ENCODE results near the gene LIN54.
"Not testable (repeated sequence)": the region's sequence is repeated elsewhere in the genome, so short reads cannot be mapped to it uniquely, and the experiment has no call there.

LIN54 gene

DNA sequence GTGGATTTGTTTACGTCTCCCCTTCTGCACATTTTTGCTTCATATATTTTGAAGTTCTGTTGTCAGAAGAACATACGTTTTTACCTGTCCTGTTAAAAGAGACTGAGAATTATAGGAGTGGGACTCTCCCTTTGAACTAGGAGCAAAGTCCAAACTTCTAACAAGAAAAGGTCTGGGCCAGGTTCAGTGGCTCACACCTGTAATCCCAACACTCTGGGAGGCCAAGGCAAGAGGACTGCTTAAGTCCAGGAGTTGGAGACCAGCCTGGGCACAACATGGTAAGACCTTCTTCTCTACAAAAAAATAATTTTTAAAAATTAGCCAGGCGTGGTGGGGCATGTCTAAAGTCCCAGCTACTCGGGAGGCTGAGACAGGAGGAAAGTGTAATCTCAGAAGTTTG is 15.8 kb downstream of the LIN54 start:
- peaks cover 24% of the 10 kb centered on the region for H3K36me3 ChIP-seq
- no peak overlapping the region for H3K9ac ChIP-seq
- H3K27me3 ChIP-seq = no peaks in the 10 kb centered on the region
- no peak for TF ChIP-seq Cebpa-rat (IDR thresholded peaks at IDR 0.05)
- no peak overlapping the region for H3K27ac ChIP-seq
- H3K4me2 ChIP-seq = no peak overlapping the region
- H3K4me1 ChIP-seq = peaks cover 10% of the 10 kb centered on the region
- H3K9me3 ChIP-seq = no peaks in the 10 kb centered on the region
- H4K20me1 ChIP-seq = peaks cover 23% of the 10 kb centered on the region; the same call in 1 of the 2 replicates
- H3K4me3 ChIP-seq = no peak overlapping the region

DNA sequence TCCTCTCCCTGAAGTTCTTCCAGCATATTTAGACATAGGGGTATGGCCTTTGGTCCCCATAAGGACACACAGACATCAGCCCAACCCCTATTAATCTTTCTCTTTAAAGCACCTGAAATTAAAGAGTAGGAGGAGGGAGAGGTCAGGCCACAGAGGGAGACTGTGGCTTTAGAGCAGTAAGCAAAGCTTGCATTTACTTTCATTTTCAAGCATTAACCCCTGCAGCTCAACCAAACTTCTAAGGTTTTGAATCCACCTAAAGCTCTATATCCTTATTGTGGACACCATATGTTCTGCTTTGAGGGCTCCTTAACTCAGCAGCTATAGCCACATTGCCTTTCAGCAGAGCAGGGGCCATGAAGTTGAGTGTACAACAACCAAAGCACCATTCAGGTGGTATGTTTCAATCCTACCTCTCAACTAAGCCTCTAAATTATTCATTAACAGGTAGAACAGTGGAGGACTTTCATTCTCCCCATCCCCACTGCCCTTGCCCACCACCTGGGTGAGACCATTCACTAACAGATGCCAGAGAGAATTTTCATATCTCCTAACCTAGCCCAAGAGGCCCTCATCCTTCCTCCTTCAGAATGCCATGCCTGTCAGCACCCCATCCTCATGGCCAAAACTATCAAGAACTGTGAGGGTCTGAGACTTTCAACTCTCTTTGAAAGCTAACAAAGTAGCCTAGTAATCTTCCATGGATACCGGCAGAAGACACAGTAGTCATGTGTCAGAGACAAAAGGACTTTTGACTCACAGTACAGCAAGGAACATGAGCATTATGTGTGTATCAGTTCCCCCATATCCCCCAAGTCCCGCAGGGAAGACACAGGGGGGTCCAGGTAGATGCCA is 20.8 kb downstream of the LIN54 start:
- H3K27ac ChIP-seq = peak overlapping the region; percentile 33; the same call in 1 of the 2 replicates
- H3K9ac ChIP-seq = no peak overlapping the region
- H3K27me3 ChIP-seq = no peaks in the 10 kb centered on the region
- H3K4me1 ChIP-seq = peaks cover 11% of the 10 kb centered on the region
- no peak overlapping the region for H3K4me3 ChIP-seq
- no peak for TF ChIP-seq Cebpa-rat (IDR thresholded peaks at IDR 0.05)
- no peaks in the 10 kb centered on the region; the same call in 1 of the 2 replicates for H3K9me3 ChIP-seq
- peaks cover 15% of the 10 kb centered on the region; the same call in 1 of the 2 replicates for H4K20me1 ChIP-seq
- peak overlapping the region; percentile 39 for H3K4me2 ChIP-seq
- H3K36me3 ChIP-seq = peaks cover 30% of the 10 kb centered on the region; the same call in 1 of the 2 replicates

- no peaks in the 10 kb centered on the region for H3K27me3 ChIP-seq
- H3K4me3 ChIP-seq = no peak overlapping the region
- no peak for TF ChIP-seq Cebpa-rat (IDR thresholded peaks at IDR 0.05)
- peaks cover 15% of the 10 kb centered on the region; the same call in 1 of the 2 replicates for H4K20me1 ChIP-seq
- H3K4me2 ChIP-seq = no peak overlapping the region
- H3K9ac ChIP-seq = no peak overlapping the region
- H3K27ac ChIP-seq = no peak overlapping the region
- H3K36me3 ChIP-seq = peaks cover 37% of the 10 kb centered on the region
- peaks cover 11% of the 10 kb centered on the region for H3K4me1 ChIP-seq
- H3K9me3 ChIP-seq = no peaks in the 10 kb centered on the region; the same call in 1 of the 2 replicates
These were observed 22.2 kb downstream of the LIN54 start for GRCh38 chr4:82988323-82988832.

- peaks cover 15% of the 10 kb centered on the region; the same call in 1 of the 2 replicates for H4K20me1 ChIP-seq
- H3K4me3 ChIP-seq, H3K4me2 ChIP-seq, H3K9me3 ChIP-seq, H3K27ac ChIP-seq, H3K27me3 ChIP-seq, H3K9ac ChIP-seq: not testable (repeated sequence)
- H3K4me1 ChIP-seq = peaks cover 11% of the 10 kb centered on the region
- peaks cover 43% of the 10 kb centered on the region for H3K36me3 ChIP-seq
These were observed 23.1 kb downstream of the LIN54 start for GRCh38 chr4:82987519-82987918.

GRCh38 chr4:82984459-82984858 is 26.2 kb downstream of the LIN54 start:
- H3K9me3 ChIP-seq = no peaks in the 10 kb centered on the region; the same call in 1 of the 2 replicates
- H4K20me1 ChIP-seq = no peaks in the 10 kb centered on the region
- H3K4me2 ChIP-seq = no peak overlapping the region
- H3K27ac ChIP-seq = no peak overlapping the region
- H3K4me3 ChIP-seq = no peak overlapping the region
- H3K4me1 ChIP-seq = peaks cover 3% of the 10 kb centered on the region
- H3K27me3 ChIP-seq = no peaks in the 10 kb centered on the region
- H3K9ac ChIP-seq = no peak overlapping the region
- TF ChIP-seq Cebpa-rat (IDR thresholded peaks at IDR 0.05) = no peak
- peaks cover 57% of the 10 kb centered on the region for H3K36me3 ChIP-seq

DNA sequence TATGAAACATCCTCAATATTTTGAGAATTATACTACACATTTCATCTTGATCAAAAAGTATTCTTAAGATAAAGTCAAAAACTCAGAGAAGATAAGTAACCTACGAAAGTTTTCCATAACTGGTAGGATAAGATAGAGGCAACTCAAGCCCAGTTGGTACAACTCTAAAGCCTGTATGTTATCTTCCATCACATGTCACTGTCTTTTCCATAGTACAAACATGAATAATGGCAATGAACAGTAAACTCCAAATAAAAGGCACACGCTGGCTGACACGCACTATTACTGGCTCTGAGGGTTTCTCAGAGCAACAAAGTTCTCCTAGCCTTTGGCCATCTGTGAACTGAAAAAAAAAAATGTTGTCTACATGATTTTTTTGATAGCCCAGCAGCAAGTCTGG is 27.2 kb downstream of the LIN54 start:
- Histone ChIP-seq H3K27ac (no peak overlapping the region), H3K4me1 (no peaks in the 10 kb centered on the region), H3K36me3 (peaks cover 55% of the 10 kb centered on the region), H3K9me3 (no peaks in the 10 kb centered on the region; the same call in 1 of the 2 replicates), H3K4me3 (no peak overlapping the region), H3K4me2 (no peak overlapping the region), H3K9ac (no peak overlapping the region), H4K20me1 (no peaks in the 10 kb centered on the region), H3K27me3 (no peaks in the 10 kb centered on the region)
- no peak for TF ChIP-seq Cebpa-rat (IDR thresholded peaks at IDR 0.05)

- no peaks in the 10 kb centered on the region for H3K4me1 ChIP-seq
- no peaks in the 10 kb centered on the region for H4K20me1 ChIP-seq
- no peaks in the 10 kb centered on the region for H3K9me3 ChIP-seq
- no peak overlapping the region for H3K9ac ChIP-seq
- H3K4me3 ChIP-seq = no peak overlapping the region
- H3K36me3 ChIP-seq = peaks cover 70% of the 10 kb centered on the region
- no peak overlapping the region for H3K4me2 ChIP-seq
- H3K27me3 ChIP-seq = no peaks in the 10 kb centered on the region
- H3K27ac ChIP-seq = no peak overlapping the region
- no peak for TF ChIP-seq Cebpa-rat (IDR thresholded peaks at IDR 0.05)
These were observed 29.5 kb downstream of the LIN54 start for GRCh38 chr4:82981138-82981537.

- no peak overlapping the region for H3K9ac ChIP-seq
- H3K4me2 ChIP-seq = no peak overlapping the region
- no peaks in the 10 kb centered on the region for H3K4me1 ChIP-seq
- H4K20me1 ChIP-seq = no peaks in the 10 kb centered on the region
- peaks cover 73% of the 10 kb centered on the region for H3K36me3 ChIP-seq
- no peaks in the 10 kb centered on the region for H3K27me3 ChIP-seq
- H3K27ac ChIP-seq = no peak overlapping the region
- no peak for TF ChIP-seq Cebpa-rat (IDR thresholded peaks at IDR 0.05)
- no peak overlapping the region for H3K4me3 ChIP-seq
- no peaks in the 10 kb centered on the region for H3K9me3 ChIP-seq
These were observed 34.8 kb downstream of the LIN54 start for GRCh38 chr4:82975792-82976191.

GRCh38 chr4:82969414-82969813 is 41.2 kb downstream of the LIN54 start:
- no peaks in the 10 kb centered on the region for H3K4me1 ChIP-seq
- H3K4me3 ChIP-seq = no peak overlapping the region
- no peaks in the 10 kb centered on the region for H4K20me1 ChIP-seq
- TF ChIP-seq Cebpa-rat (IDR thresholded peaks at IDR 0.05) = no peak
- peaks cover 90% of the 10 kb centered on the region for H3K36me3 ChIP-seq
- no peak overlapping the region for H3K27ac ChIP-seq
- H3K27me3 ChIP-seq = no peaks in the 10 kb centered on the region
- no peak overlapping the region for H3K9ac ChIP-seq
- peaks cover 4% of the 10 kb centered on the region; the same call in 1 of the 2 replicates for H3K9me3 ChIP-seq
- H3K4me2 ChIP-seq = no peak overlapping the region

- H3K4me2 ChIP-seq = no peak overlapping the region
- no peaks in the 10 kb centered on the region for H4K20me1 ChIP-seq
- H3K27ac ChIP-seq = no peak overlapping the region
- H3K36me3 ChIP-seq = peaks cover 90% of the 10 kb centered on the region
- peaks cover 9% of the 10 kb centered on the region; the same call in 1 of the 2 replicates for H3K9me3 ChIP-seq
- H3K27me3 ChIP-seq = no peaks in the 10 kb centered on the region
- H3K9ac ChIP-seq = no peak overlapping the region
- H3K4me1 ChIP-seq = no peaks in the 10 kb centered on the region
- H3K4me3 ChIP-seq = no peak overlapping the region
- no peak for TF ChIP-seq Cebpa-rat (IDR thresholded peaks at IDR 0.05)
These were observed 41.7 kb downstream of the LIN54 start for GRCh38 chr4:82968972-82969371.

Measured in BLaER1 (cell line).